ENCODE data around the gene STK11.
"Not testable (repeated sequence)": the region's sequence is repeated elsewhere in the genome, so short reads cannot be mapped to it uniquely, and the experiment has no call there.

STK11 gene

GRCh38 chr19:1206150-1206863 is 729 bp downstream of the STK11 start:
- DNase-seq (ENCODE audit: low spot score), result no peak

DNA sequence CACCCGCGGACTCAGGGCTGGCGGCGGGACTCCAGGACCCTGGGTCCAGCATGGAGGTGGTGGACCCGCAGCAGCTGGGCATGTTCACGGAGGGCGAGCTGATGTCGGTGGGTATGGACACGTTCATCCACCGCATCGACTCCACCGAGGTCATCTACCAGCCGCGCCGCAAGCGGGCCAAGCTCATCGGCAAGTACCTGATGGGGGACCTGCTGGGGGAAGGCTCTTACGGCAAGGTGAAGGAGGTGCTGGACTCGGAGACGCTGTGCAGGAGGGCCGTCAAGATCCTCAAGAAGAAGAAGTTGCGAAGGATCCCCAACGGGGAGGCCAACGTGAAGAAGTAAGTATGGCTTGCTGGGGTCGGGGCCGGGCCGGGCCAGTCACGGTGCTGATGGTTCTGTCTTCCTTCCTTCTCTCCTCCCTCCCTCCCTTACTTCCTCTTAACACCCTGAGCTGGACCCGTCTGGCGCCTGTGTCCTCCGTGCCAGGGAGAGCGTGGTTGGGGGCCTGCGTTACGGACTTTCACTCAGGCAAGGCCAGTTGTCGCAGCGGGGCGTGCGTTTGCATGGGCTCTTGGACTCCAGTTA is 1.4 kb downstream of the STK11 start:
- H2AK5ac ChIP-seq (ENCODE audit: low read depth, low read length), result peak overlapping the region; percentile 58
- H3K27ac ChIP-seq (replicated peaks; ENCODE audit: low read length), result no peak overlapping the region
- H3K4me2 ChIP-seq (ENCODE audit: insufficient read depth, low read length, poor library complexity, severe bottlenecking), result peak overlapping the region; percentile 93
- H3K23ac ChIP-seq (ENCODE audit: low read depth, low read length, poor library complexity), result peak overlapping the region; percentile 87
- H3K4me1 ChIP-seq (ENCODE audit: control insufficient read depth in 2 of 2, insufficient read depth in 1 of 2, low read depth in 1 of 2, low read length in 2 of 2), result peaks cover 13 to 18% of the 10 kb centered on the region in 2 donors
- H3K79me1 ChIP-seq (ENCODE audit: low read depth, low read length), result peaks cover 36% of the 10 kb centered on the region
- no peaks in the 10 kb centered on the region for H3K27me3 ChIP-seq (ENCODE audit: control insufficient read depth in 3 of 3, insufficient read depth in 3 of 3, low read depth in 1 of 3, low read length in 3 of 3)
- peak overlapping the region; percentile 52 for H2BK120ac ChIP-seq (ENCODE audit: low read depth, low read length)
- no peak overlapping the region for H2BK12ac ChIP-seq (ENCODE audit: low read length)
- H3K36me3 ChIP-seq (replicated peaks in 1 of 2; ENCODE audit: control insufficient read depth in 2 of 2, insufficient read depth in 2 of 2, low read length in 2 of 2), result peaks cover 7 to 44% of the 10 kb centered on the region in 2 donors
- H3K9ac ChIP-seq (ENCODE audit: low read depth, low read length, poor library complexity), result peak overlapping the region; percentile 97
- peak overlapping the region; percentile 8 for H3K18ac ChIP-seq (ENCODE audit: low read length)
- no CpG with 5 or more reads among the region's 38 CpGs for WGBS, 2 donors (ENCODE audit: extremely low coverage in 2 of 2, insufficient read length in 2 of 2, insufficient replicate concordance in 1 of 2)
- H2AFZ ChIP-seq (ENCODE audit: low read length), result no peak overlapping the region
- no peaks in the 10 kb centered on the region for H3K9me3 ChIP-seq (replicated peaks in 1 of 2; ENCODE audit: control insufficient read depth in 2 of 2, insufficient read depth in 1 of 2, low read depth in 1 of 2, low read length in 2 of 2)
- H4K91ac ChIP-seq (ENCODE audit: low read depth, low read length, poor library complexity), result no peak overlapping the region
- peak overlapping the region; percentile 11 for H2BK5ac ChIP-seq (ENCODE audit: low read length)
- H2BK15ac ChIP-seq (ENCODE audit: low read length), result no peak overlapping the region
- no peak overlapping the region for H3K4ac ChIP-seq (ENCODE audit: low read length)
- H4K8ac ChIP-seq (ENCODE audit: low read depth, low read length), result peak overlapping the region; percentile 72
- peak overlapping the region; percentile 66 to 98 for H3K4me3 ChIP-seq (ENCODE audit: low read length in 2 of 2)
- peak overlapping the region; percentile 63 for H3K14ac ChIP-seq (ENCODE audit: low read length)
- no peak for DNase-seq (ENCODE audit: low spot score)

More at GRCh38 chr19:1206150-1206863, 729 bp downstream of the STK11 start:
- Histone ChIP-seq H2BK120ac (ENCODE audit: low read depth, low read length) (peak overlapping the region; percentile 52), H3K9me3 (replicated peaks in 1 of 2; ENCODE audit: control insufficient read depth in 2 of 2, insufficient read depth in 1 of 2, low read depth in 1 of 2, low read length in 2 of 2) (no peaks in the 10 kb centered on the region), H3K18ac (ENCODE audit: low read length) (peak overlapping the region; percentile 71), H3K27ac (replicated peaks; ENCODE audit: low read length) (no peak overlapping the region), H4K91ac (ENCODE audit: low read depth, low read length, poor library complexity) (no peak overlapping the region), H3K9ac (ENCODE audit: low read depth, low read length, poor library complexity) (peak overlapping the region; percentile 97), H2BK15ac (ENCODE audit: low read length) (no peak overlapping the region), H3K4ac (ENCODE audit: low read length) (no peak overlapping the region), H3K79me1 (ENCODE audit: low read depth, low read length) (peaks cover 31% of the 10 kb centered on the region), H3K27me3 (ENCODE audit: control insufficient read depth in 3 of 3, insufficient read depth in 3 of 3, low read depth in 1 of 3, low read length in 3 of 3) (no peaks in the 10 kb centered on the region), H2BK12ac (ENCODE audit: low read length) (no peak overlapping the region), H3K4me3 (ENCODE audit: low read length in 2 of 2) (peak overlapping the region; percentile 66 to 98), H3K14ac (ENCODE audit: low read length) (no peak overlapping the region), H3K4me2 (ENCODE audit: insufficient read depth, low read length, poor library complexity, severe bottlenecking) (peak overlapping the region; percentile 93), H2BK5ac (ENCODE audit: low read length) (peak overlapping the region; percentile 11), H4K8ac (ENCODE audit: low read depth, low read length) (no peak overlapping the region), H3K4me1 (ENCODE audit: control insufficient read depth in 2 of 2, insufficient read depth in 1 of 2, low read depth in 1 of 2, low read length in 2 of 2) (peaks cover 13 to 18% of the 10 kb centered on the region in 2 donors), H2AFZ (ENCODE audit: low read length) (no peak overlapping the region), H3K23ac (ENCODE audit: low read depth, low read length, poor library complexity) (peak overlapping the region; percentile 87), H2AK5ac (ENCODE audit: low read depth, low read length) (peak overlapping the region; percentile 58), H3K36me3 (replicated peaks in 1 of 2; ENCODE audit: control insufficient read depth in 2 of 2, insufficient read depth in 2 of 2, low read length in 2 of 2) (peaks cover 7 to 37% of the 10 kb centered on the region in 2 donors)
- WGBS, 2 donors (ENCODE audit: extremely low coverage in 2 of 2, insufficient read length in 2 of 2, insufficient replicate concordance in 1 of 2), result no CpG with 5 or more reads among the region's 78 CpGs

GRCh38 chr19:1208830-1209229 is 3.3 kb downstream of the STK11 start:
- not testable (repeated sequence) for H2BK5ac ChIP-seq (ENCODE audit: low read length); H3K9me3 ChIP-seq (replicated peaks in 1 of 2; ENCODE audit: control insufficient read depth in 2 of 2, insufficient read depth in 1 of 2, low read depth in 1 of 2, low read length in 2 of 2); H3K27ac ChIP-seq (replicated peaks; ENCODE audit: low read length); H3K4me2 ChIP-seq (ENCODE audit: insufficient read depth, low read length, poor library complexity, severe bottlenecking); H4K91ac ChIP-seq (ENCODE audit: low read depth, low read length, poor library complexity); H3K18ac ChIP-seq (ENCODE audit: low read length); H2BK120ac ChIP-seq (ENCODE audit: low read depth, low read length); H4K8ac ChIP-seq (ENCODE audit: low read depth, low read length); H2BK15ac ChIP-seq (ENCODE audit: low read length); H3K23ac ChIP-seq (ENCODE audit: low read depth, low read length, poor library complexity); H2AFZ ChIP-seq (ENCODE audit: low read length); H2AK5ac ChIP-seq (ENCODE audit: low read depth, low read length); H3K14ac ChIP-seq (ENCODE audit: low read length); H2BK12ac ChIP-seq (ENCODE audit: low read length); H3K9ac ChIP-seq (ENCODE audit: low read depth, low read length, poor library complexity); H3K4me3 ChIP-seq (ENCODE audit: low read length in 2 of 2); H3K27me3 ChIP-seq (ENCODE audit: control insufficient read depth in 3 of 3, insufficient read depth in 3 of 3, low read depth in 1 of 3, low read length in 3 of 3); H3K4ac ChIP-seq (ENCODE audit: low read length); DNase-seq (ENCODE audit: low spot score)
- peaks cover 41% of the 10 kb centered on the region for H3K79me1 ChIP-seq (ENCODE audit: low read depth, low read length)
- peaks cover 9 to 56% of the 10 kb centered on the region in 2 donors for H3K36me3 ChIP-seq (replicated peaks in 1 of 2; ENCODE audit: control insufficient read depth in 2 of 2, insufficient read depth in 2 of 2, low read length in 2 of 2)
- no CpG with 5 or more reads among the region's 10 CpGs for WGBS, 2 donors (ENCODE audit: extremely low coverage in 2 of 2, insufficient read length in 2 of 2, insufficient replicate concordance in 1 of 2)
- peaks cover 18% of the 10 kb centered on the region in 2 donors for H3K4me1 ChIP-seq (ENCODE audit: control insufficient read depth in 2 of 2, insufficient read depth in 1 of 2, low read depth in 1 of 2, low read length in 2 of 2)

DNA sequence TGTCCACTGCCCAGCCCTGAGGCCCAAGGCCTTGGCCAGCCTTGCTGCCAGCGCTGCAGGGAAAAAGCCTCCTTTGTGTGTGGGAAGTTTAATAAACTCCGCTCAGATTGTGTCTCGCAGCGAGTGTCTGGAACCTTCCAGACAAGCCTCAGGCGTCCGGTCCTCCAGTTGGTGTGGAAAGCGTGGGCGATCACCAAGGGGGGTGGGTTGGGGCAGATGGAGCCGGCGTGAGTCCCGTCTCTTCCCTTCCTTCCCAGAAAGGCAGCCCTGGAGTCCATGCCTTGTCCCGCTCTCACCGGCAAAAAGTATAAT is 4.6 kb downstream of the STK11 start:
- Histone ChIP-seq H3K79me1 (ENCODE audit: low read depth, low read length) (peaks cover 52% of the 10 kb centered on the region), H2AK5ac (ENCODE audit: low read depth, low read length) (no peak overlapping the region), H3K18ac (ENCODE audit: low read length) (no peak overlapping the region), H3K9ac (ENCODE audit: low read depth, low read length, poor library complexity) (no peak overlapping the region), H2BK12ac (ENCODE audit: low read length) (no peak overlapping the region), H3K14ac (ENCODE audit: low read length) (no peak overlapping the region), H2AFZ (ENCODE audit: low read length) (no peak overlapping the region), H3K4ac (ENCODE audit: low read length) (no peak overlapping the region), H4K8ac (ENCODE audit: low read depth, low read length) (no peak overlapping the region), H3K4me1 (ENCODE audit: control insufficient read depth in 2 of 2, insufficient read depth in 1 of 2, low read depth in 1 of 2, low read length in 2 of 2) (peaks cover 22 to 23% of the 10 kb centered on the region in 2 donors), H3K27me3 (ENCODE audit: control insufficient read depth in 3 of 3, insufficient read depth in 3 of 3, low read depth in 1 of 3, low read length in 3 of 3) (no peaks in the 10 kb centered on the region), H2BK5ac (ENCODE audit: low read length) (peak overlapping the region; percentile 72), H3K4me2 (ENCODE audit: insufficient read depth, low read length, poor library complexity, severe bottlenecking) (no peak overlapping the region), H3K9me3 (replicated peaks in 1 of 2; ENCODE audit: control insufficient read depth in 2 of 2, insufficient read depth in 1 of 2, low read depth in 1 of 2, low read length in 2 of 2) (peaks cover 0 to 2% of the 10 kb centered on the region in 2 donors), H4K91ac (ENCODE audit: low read depth, low read length, poor library complexity) (no peak overlapping the region), H2BK120ac (ENCODE audit: low read depth, low read length) (no peak overlapping the region), H2BK15ac (ENCODE audit: low read length) (no peak overlapping the region), H3K23ac (ENCODE audit: low read depth, low read length, poor library complexity) (no peak overlapping the region), H3K27ac (replicated peaks; ENCODE audit: low read length) (no peak overlapping the region), H3K36me3 (replicated peaks in 1 of 2; ENCODE audit: control insufficient read depth in 2 of 2, insufficient read depth in 2 of 2, low read length in 2 of 2) (peaks cover 9 to 61% of the 10 kb centered on the region in 2 donors), H3K4me3 (ENCODE audit: low read length in 2 of 2) (no peak overlapping the region)
- WGBS, 2 donors (ENCODE audit: extremely low coverage in 2 of 2, insufficient read length in 2 of 2, insufficient replicate concordance in 1 of 2), result no CpG with 5 or more reads among the region's 13 CpGs
- no peak for DNase-seq (ENCODE audit: low spot score)

Measured in neuronal stem cell (in vitro differentiated cells).